Medulla oblongata (tissue), 1 donor: Measurements from ENCODE around the gene SFXN5.

ENCODE experiments used
- DNase-seq: peaks from one replicate; pipeline ENCODE4 v3.0.0-alpha.2; 2015; ENCODE audit errors: extremely low spot score

The SFXN5 gene

DNA sequence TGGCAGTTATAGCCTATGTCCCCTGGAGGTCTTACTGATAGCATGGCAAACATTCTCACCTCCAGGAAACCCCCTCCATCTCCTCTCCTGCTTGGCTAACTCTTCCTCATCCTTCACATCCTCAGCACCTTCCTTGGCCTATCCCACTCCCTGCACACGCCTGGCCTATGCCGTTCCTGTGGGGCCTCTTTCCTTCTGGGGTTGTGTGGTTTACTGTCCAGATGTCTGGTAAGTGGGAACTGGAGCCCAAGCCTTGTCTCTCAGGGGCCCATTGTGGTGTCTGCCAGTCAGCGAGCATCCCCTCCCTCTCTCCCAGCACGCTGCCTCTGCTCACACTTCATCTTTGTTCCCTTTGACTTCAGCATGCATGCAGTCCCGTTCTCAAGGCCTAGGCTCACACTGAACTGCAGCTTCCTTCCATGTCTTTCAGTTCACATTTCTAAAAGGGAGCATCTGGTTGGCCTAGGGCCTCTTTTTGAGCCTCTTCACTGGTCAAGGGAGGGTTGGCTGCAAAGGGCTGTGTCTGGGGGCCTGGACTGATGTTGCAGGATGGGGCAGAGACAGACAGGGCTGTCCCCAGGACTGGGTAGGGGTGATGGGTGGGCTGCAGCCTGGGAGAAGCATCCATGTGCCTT lies 171.2 kb downstream of the SFXN5 start:
- no peak for DNase-seq

GRCh38 chr2:72898585-72898906 lies 173.0 kb downstream of the SFXN5 start:
- no peak for DNase-seq

DNA sequence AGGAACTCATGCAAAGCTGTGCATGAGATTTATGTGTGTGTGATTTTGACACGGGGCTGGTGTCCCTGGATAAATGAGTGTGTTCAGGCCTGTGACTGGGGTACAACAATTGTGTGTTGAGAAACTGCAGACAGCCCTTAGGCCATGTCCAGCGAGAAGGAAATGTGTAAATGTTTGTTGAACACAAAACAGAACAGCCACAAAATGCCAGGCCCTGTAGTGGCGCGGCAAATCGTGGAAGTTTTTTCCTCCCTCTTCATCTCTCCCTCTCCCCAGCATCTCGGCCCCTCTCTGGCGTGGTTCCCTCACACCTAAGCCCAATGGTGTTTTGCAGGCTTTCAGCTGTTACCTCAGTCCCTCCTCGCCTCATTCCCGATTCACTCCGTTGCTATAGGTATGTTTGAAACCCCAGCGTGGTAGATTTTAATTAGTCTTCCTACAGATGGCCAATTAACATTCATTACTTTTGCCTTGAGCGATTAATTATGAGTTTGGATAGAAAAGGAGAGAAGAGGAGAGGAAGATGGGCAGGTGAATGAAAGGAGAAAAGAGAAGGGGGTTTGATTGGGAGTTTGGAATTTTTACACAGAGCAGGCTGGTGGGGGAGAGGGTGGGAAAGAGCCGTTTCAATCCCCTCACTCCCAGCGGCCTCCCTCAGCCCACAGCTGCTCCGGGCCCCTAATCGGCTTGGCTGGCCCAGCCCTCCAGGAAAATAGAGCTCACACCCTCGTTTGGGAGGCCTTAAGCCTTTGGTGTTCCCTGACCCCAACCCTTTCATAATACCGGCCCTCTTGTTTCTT lies 173.5 kb downstream of the SFXN5 start:
- DNase-seq, result no peak

DNA sequence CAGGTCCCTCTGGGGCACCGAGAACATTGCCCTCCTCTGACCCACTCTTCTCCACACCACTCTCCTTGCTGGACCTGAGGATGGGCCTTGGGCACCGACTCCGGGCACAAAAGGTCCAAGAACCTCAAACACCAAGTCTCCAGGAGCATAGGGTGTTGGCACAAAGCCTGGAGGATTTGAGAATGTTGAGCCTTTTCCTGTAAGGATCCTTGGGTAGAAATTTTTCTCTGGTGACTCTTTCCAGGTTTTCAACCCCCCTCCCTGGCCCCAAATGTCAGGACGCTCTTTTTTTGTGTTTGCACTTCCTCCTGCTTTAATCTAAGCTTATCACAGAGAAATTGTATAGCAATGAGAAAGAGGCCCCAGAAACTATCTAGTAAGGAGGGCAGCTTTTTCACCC lies 175.1 kb downstream of the SFXN5 start:
- no peak for DNase-seq

- no peak for DNase-seq
Observed at GRCh38 chr2:72895759-72896281, 175.7 kb downstream of the SFXN5 start.

DNA sequence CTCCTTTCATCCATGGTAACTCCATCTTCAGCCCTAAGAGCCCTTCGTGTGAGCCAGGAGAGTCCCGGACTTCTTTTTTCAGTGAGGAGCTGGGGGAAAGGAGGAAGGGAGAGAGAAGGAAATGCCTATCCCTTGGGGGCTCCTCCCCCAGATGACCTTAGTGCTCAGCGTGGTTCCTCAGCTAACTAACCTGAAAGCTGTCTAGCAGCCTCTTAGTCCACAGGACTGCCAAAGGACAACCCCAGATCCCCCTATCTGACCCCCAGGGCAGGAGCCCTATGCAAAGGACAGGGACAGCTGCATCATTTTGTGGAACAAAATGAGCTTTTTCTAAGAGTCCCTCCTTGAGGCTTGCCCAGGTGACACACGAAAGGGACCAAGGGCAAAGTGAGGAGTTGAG lies 176.4 kb downstream of the SFXN5 start:
- no peak for DNase-seq

DNA sequence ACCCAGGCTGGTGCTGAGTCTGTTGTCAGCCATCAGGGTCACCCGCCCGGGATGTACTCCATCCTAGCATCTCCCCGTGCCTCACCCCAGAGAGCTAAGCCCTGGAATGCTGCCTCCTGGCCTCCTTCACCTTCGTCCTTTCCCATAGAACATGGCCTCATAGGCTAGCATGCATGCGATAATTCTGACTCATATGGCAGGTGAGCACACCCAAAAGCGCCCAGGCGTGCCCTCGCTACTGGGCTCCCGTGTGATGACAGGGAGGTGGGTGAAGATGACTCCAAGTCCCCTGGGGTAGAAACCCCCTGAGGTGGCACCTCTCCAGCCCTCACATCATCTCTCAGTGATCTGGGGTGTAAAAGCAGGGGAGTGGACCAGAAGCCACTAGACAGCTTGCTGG lies 177.0 kb downstream of the SFXN5 start:
- DNase-seq, result no peak

- no peak for DNase-seq
Observed at GRCh38 chr2:72893594-72894319, 177.8 kb downstream of the SFXN5 start.

DNA sequence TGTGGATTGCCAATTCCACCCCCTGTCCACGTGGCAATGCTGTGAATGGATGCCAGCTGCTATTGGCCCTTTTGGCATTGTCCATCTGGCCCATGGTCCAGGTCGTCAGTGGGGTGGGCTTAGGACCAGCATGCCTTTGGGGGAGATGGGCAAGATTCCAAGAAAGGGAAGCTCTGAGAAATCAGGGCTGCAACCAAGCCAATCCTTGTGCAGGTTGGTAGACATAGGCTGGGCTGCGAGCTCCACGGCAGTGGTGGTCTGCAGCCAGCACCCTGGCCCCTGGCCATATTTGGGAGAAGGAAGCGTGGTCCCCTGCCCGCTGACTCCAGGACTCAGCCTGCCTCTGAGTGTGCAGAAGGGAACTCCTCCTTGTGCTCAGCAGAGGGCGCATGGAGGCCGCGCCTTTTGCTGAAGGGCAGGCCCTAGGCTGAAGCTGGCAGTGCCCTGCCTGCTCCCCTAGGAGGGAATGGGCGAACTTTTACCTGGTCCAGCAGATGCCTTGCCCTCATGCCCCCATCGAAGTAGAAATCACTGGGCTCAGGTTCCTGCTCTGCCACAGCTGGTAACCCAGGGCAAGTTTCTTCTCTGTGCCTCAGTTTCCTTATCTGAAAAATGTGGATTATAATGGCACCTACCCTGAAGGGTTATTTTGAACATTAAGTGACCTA lies 178.9 kb downstream of the SFXN5 start:
- peak; percentile 79 for DNase-seq
